Stimulated activated CD8-positive, alpha-beta memory T cell treated with anti-CD3 and anti-CD28 coated beads, Interleukin-12 subunit alpha, Interleukin-12 subunit beta, amount 100 ng/mL, for 1 hour (primary cell): ENCODE measurements around the gene TRH.
"Not testable (repeated sequence)": the region's sequence is repeated elsewhere in the genome, so short reads cannot be mapped to it uniquely, and the experiment has no call there.

Experiments
- DNase-seq: peaks from one replicate; pipeline ENCODE4 v3.0.0-alpha.2; 2020; ENCODE audit warnings: low read depth

The TRH gene

GRCh38 chr3:130010556-130010955, 36.0 kb downstream of the TRH start:
- no peak for DNase-seq

GRCh38 chr3:130012108-130012507, 37.6 kb downstream of the TRH start:
- DNase-seq = not testable (repeated sequence)

GRCh38 chr3:130013246-130013645, 38.7 kb downstream of the TRH start:
- not testable (repeated sequence) for DNase-seq

GRCh38 chr3:130014526-130014925, 40.0 kb downstream of the TRH start:
- DNase-seq = no peak

- DNase-seq = not testable (repeated sequence)
Observed at GRCh38 chr3:130017661-130018060, 43.1 kb downstream of the TRH start.

GRCh38 chr3:130026146-130026829, 51.8 kb downstream of the TRH start:
- not testable (repeated sequence) for DNase-seq

- DNase-seq = not testable (repeated sequence)
Observed at GRCh38 chr3:130027437-130027836, 52.9 kb downstream of the TRH start.
